GM18511 (cell line): ENCODE measurements around the gene CHST13.
"Not testable (repeated sequence)": the region's sequence is repeated elsewhere in the genome, so short reads cannot be mapped to it uniquely, and the experiment has no call there.

ENCODE experiments used
- ATAC-seq: cut with Tn5 transposase; IDR thresholded peaks from one replicate; pipeline ENCODE4 v1.9.1; 2021; ENCODE audit warnings: mild to moderate bottlenecking, moderate library complexity; ENCODE audit not compliant: unreplicated experiment

CHST13 gene

GRCh38 chr3:126525091-126525852 lies 1.3 kb downstream of the CHST13 start:
- no peak for ATAC-seq

GRCh38 chr3:126525853-126526667 lies 2.1 kb downstream of the CHST13 start:
- ATAC-seq = no peak

DNA sequence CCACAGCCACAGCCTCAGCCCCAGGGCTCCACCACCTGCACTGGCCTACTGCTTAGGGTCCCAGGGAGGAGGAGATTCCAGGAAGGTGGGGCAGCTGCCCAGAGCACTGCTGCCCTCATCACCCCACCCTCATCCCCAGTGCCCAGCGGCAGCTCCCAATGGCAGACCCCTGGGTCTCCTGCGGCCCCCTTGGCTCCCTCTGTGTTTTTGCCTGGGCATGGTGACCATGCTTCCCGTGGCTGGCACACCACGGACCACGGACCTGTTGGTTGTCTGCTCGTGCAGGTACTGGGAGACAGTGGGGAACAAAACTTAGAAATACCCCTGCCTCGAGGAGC lies 2.7 kb downstream of the CHST13 start:
- no peak for ATAC-seq

DNA sequence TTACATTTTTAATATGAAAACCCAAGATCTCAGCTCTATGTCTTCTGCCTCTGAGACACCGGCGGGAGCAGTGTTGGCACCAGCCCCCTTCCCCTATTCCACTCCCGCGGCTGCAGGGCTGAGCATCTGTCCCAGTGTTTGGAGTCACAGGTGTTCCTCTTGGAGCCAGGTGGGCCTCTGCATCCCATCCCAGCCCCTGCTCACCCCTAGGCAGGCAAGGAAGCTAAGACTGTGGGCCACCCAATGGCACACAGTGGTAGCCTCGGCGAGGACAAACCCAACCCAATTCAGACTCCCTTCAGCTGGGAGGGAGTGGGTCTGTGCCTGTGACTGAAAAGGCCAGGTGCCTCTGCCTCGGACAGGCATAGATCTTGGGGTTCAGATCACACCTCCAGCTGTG lies 3.1 kb downstream of the CHST13 start:
- ATAC-seq = no peak

GRCh38 chr3:126527455-126528211 lies 3.7 kb downstream of the CHST13 start:
- ATAC-seq = no peak

- no peak for ATAC-seq
These were observed 4.5 kb downstream of the CHST13 start for GRCh38 chr3:126528419-126528799.

- no peak for ATAC-seq
These were observed 5.0 kb downstream of the CHST13 start for GRCh38 chr3:126528800-126529541.

DNA sequence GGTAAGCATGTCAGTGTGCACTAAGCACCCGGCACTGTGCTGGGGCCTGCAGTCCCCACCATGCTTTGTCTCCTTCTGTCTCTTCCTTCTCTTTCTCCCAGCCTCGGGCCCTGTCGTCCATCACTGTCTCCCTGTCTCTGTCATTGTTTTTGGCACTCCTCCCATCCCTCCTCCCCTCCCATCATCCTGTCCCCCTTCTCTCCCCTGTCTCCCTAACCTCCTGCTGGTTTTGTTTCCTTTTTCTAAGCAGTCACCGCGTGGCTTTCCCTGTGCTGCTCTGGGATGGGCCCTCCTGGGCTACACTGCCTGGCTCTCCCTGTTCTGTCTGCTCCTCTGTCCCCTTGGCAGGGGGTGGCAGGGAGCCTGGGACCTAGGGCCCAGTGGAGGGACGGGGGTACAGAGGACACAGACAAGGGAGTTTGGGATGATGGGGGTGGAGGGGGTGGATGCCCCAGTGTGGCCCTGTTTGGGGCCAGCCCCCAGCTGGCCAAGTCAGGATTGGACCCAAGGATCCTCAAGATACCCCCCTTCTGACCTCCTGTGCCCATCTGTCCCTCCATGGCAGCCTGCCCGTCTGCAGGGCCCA lies 5.7 kb downstream of the CHST13 start:
- no peak for ATAC-seq

GRCh38 chr3:126530171-126531050 lies 6.5 kb downstream of the CHST13 start:
- ATAC-seq = no peak

DNA sequence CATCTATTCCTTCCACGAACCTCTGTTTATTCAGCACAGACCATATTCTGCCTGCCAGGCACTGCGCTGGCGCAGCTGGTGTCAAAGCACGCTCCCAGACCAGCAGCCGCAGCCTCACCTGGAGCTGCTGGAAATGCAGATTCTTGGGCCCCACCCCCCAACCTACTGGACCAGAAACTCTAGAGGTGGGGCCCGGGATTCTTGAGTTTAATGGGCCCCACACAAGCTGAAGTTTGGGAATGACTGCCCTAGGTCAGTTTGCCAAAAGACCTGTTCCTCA lies 7.0 kb downstream of the CHST13 start:
- ATAC-seq = no peak

- ATAC-seq = no peak
These were observed 9.6 kb downstream of the CHST13 start for GRCh38 chr3:126533506-126533905.

DNA sequence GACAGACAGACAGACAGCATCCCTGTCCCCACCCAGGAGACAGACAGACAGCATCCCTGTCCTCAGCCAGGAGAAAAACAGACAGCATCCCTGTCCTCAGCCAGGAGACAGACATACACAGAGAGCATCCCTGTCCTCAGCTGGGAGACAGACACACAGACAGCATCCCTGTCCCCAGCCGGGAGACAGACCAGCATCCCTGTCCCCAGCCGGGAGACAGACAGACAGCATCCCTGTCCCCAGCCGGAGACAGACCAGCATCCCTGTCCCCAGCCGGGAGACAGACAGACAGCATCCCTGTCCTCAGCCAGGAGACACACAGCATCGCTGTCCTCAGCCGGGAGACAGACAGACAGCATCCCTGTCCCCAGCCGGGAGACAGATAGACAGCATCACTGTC lies 10.8 kb downstream of the CHST13 start:
- ATAC-seq = not testable (repeated sequence)

DNA sequence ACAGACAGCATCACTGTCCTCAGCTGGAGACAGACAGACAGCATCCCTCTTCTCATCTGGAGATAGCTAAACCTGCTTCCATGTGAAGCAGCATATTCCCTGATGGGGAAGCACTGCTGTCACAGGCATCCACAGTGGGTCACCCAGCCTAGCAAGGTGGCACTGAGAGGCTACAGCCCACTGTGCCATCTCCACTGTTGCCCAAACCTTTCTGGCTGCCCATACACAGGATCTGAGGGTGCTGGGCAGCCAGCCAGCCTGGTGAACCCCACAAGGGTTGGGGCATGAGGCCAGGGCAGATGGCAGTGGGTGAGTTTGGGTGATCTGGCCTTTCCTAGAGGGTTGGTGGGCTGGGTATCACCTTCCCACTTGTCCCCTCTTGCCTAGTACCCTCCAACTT lies 11.7 kb downstream of the CHST13 start:
- ATAC-seq = no peak

DNA sequence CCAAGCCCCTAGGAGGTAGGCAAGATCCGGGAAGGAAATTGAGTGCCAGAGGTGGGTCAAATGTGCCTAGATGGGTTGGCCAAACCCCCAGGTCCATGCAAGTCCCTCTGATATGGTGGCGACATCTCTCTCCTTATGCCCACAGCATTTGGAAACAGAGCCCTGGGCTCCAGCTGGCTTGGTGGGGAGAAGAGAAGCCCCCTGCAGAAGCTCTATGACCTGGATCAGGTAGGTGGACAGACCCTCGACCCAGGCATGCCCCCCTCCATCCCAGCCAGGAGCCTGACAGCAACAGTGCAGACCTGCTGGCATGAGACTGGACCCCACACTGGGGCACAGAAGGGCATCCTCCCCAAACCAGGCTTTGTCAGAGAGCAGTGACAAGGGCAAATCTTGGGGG lies 12.2 kb downstream of the CHST13 start:
- ATAC-seq = no peak

GRCh38 chr3:126537116-126537729 lies 13.3 kb downstream of the CHST13 start:
- ATAC-seq = no peak

- ATAC-seq = no peak
These were observed 13.9 kb downstream of the CHST13 start for GRCh38 chr3:126537730-126538281.

DNA sequence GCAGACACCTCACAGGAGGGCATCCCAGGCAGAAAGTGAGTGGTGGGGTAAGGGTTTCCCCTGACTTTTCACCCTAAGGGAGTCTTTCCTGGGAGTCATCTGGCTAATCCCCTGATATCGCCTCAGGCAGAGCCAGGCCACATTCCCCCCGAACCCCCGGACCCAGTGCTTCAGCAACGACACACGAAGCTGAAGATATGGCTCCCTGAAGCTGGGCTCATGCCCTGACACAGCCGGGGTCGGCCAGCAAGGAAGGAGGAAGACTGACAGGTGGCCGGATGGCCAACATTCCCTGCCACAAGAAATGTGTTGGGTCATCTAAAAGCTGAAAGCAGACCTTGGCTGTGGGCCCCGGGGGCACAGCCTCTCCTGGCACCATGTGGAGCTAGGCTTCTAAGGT lies 14.4 kb downstream of the CHST13 start:
- ATAC-seq = no peak

DNA sequence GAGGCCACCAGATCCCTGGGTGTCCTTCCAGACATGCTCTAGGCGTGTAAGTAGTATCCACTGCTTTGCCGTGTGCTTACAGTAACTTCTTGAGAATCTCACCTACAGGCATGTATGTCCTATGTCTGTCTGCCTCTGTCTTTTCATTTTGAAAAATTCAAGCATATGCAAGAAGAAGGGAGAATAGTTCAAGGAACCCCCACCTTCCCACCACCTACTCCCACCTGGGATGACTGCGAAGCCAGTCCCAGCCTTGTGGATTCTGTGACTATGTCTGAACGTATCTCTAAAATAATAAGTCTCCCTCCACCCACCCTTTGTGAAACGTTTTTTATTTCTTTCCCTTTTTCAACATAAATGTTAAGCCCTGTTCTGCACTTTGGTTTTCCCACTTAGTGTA lies 15.0 kb downstream of the CHST13 start:
- no peak for ATAC-seq

DNA sequence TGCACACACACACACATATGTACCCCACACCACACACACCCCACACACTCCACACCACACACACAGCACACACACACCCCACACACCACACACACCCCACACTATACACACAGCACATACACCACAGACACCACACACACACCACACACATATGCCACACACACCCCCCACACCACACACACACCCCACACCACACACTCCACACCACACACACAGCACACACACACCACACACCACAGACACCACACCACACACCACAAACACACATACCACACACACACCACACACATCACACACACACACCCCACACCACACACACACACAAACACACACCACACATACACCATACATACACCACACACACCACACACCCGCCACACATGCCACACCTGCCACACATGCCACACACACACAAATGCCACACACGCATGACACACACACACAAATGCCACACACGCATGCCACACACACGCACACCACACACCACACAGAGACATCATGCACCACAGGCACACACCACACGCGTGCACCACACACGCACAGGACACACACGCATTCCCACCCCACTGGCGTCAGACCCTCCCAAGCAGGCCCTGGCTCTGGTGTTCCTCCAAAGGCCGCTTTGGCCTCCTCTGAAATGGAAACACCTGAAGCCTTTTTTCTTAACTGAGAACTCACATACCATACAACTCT lies 15.7 kb downstream of the CHST13 start:
- no peak for ATAC-seq
